ENCODE measurements around the gene VOPP1. TPM values are rescaled to one million over a fixed set of nuclear protein-coding genes. Genes with fewer than 3 reads are reported as not detected.
A peak's percentile ranks its signal among the peaks of the same experiment; 100 is the strongest.

The VOPP1 gene
- total RNA-seq, 2 experiments from 2014 or later: 32.6 to 34.7 TPM

DNA sequence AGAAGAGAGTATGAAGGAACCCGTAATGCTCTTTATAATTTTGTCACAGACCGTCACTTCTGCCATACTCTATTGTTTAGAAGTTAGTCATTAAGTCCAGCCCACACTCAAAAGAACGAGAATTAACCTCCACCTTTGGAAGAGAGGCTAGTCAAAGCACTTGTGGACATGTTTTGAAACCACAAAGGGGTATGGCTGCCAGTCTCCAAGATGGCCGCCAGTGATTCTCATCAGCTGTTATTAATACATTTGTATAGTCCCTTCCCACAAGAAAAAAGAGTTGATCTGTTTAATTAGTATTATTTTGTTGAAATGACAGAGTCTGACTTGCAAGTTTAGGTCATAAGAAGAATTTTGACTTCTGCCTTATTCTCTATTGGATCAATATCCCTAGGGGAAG lies 23.2 kb upstream of the VOPP1 start:
- H3K4me3 Mint-ChIP-seq: no peak overlapping the region
- H3K4me1 Mint-ChIP-seq (ENCODE audit: low read depth): peaks cover 5% of the 10 kb centered on the region
- H3K9me3 Mint-ChIP-seq: no peaks in the 10 kb centered on the region
- peaks cover 3% of the 10 kb centered on the region for H3K27me3 Mint-ChIP-seq
- intact Hi-C loops (cut with micrococcal nuclease): loop anchor here (5.0 kb wide), 1 partner anchor 163 kb away; no protein-coding TSS in a partner anchor
- DNase-seq (no peak), ATAC-seq (no peak)
- ChIA-PET POLR2A (interaction anchor here (0.7 kb wide), 1 partner anchor 419 kb away, joined by 3 read pairs; no protein-coding TSS in a partner anchor), CTCF (interaction anchor here (0.8 to 2.3 kb wide), 3 partner anchors 63 to 174 kb away, joined by 3 to 12 read pairs (median 4); no protein-coding TSS in a partner anchor)
- H3K36me3 Mint-ChIP-seq (ENCODE audit: low read depth): no peaks in the 10 kb centered on the region
- TF ChIP-seq, protein P1, sequence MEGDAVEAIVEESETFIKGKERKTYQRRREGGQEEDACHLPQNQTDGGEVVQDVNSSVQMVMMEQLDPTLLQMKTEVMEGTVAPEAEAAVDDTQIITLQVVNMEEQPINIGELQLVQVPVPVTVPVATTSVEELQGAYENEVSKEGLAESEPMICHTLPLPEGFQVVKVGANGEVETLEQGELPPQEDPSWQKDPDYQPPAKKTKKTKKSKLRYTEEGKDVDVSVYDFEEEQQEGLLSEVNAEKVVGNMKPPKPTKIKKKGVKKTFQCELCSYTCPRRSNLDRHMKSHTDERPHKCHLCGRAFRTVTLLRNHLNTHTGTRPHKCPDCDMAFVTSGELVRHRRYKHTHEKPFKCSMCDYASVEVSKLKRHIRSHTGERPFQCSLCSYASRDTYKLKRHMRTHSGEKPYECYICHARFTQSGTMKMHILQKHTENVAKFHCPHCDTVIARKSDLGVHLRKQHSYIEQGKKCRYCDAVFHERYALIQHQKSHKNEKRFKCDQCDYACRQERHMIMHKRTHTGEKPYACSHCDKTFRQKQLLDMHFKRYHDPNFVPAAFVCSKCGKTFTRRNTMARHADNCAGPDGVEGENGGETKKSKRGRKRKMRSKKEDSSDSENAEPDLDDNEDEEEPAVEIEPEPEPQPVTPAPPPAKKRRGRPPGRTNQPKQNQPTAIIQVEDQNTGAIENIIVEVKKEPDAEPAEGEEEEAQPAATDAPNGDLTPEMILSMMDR (IDR thresholded peaks at IDR 0.05): no peak
- no peak overlapping the region for H3K27ac Mint-ChIP-seq

DNA sequence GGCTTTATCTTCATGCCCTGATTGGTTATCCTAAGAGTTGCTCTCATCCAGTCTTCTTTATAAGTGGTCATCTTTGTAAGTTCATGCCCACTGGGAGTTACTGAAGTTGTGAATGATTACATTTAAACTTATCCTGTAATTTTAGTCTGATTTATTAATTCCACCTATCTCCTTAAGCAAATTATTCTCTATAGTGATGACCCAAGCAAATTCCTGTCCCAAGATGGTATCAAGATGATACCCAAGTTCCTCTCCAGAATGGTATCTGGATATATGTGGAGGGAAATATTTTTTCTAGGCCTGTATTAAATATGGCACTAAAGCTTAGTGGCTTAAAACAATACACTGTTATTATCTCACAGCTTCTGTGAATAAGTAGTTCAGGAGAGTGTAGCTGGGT lies 22.6 kb upstream of the VOPP1 start:
- no peak overlapping the region for H3K27ac Mint-ChIP-seq
- H3K4me3 Mint-ChIP-seq: no peak overlapping the region
- ChIA-PET POLR2A (no interaction called here), CTCF (interaction anchor here (1.0 to 2.5 kb wide), 7 partner anchors 28 to 310 kb away, joined by 3 to 12 read pairs (median 5); no protein-coding TSS in a partner anchor)
- no peaks in the 10 kb centered on the region for H3K36me3 Mint-ChIP-seq (ENCODE audit: low read depth)
- peaks cover 3% of the 10 kb centered on the region for H3K27me3 Mint-ChIP-seq
- H3K4me1 Mint-ChIP-seq (ENCODE audit: low read depth): peaks cover 5% of the 10 kb centered on the region
- DNase-seq (no peak), ATAC-seq (no peak)
- H3K9me3 Mint-ChIP-seq: no peaks in the 10 kb centered on the region
- intact Hi-C loops (cut with micrococcal nuclease): loop anchor here (5.0 kb wide), 1 partner anchor 163 kb away; no protein-coding TSS in a partner anchor
- TF ChIP-seq, protein P1 (IDR thresholded peaks at IDR 0.05): no peak

DNA sequence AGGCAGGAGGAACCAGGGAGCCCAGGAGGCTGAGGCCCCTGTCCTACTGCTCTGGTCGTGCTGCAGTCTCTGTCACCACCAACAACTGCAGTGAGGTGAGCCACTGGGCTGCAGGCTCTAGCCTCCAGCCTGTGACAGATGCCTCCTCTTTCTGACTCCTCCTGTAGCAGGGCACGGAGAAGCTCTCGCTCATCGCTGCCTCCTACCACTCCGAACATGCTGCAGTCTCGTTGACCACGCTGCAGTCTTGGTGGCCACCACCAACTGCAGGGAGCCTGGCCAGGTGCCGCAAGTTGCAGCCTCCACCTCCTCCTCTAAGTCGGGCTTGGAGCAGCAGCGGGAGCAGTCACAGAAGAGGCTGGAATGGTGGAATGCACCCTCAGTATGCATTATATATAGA lies 22.1 kb upstream of the VOPP1 start:
- TF ChIP-seq, protein P1 (IDR thresholded peaks at IDR 0.05): no peak
- no peak overlapping the region for H3K4me3 Mint-ChIP-seq
- CTCF ChIA-PET: interaction anchor here (1.4 to 2.5 kb wide), 5 partner anchors 29 to 309 kb away, joined by 3 to 11 read pairs (median 5); no protein-coding TSS in a partner anchor
- H3K27ac Mint-ChIP-seq: no peak overlapping the region
- DNase-seq (no peak), ATAC-seq (no peak)
- no peaks in the 10 kb centered on the region for H3K36me3 Mint-ChIP-seq (ENCODE audit: low read depth)
- POLR2A ChIA-PET: no interaction called here
- H3K4me1 Mint-ChIP-seq (ENCODE audit: low read depth): peaks cover 5% of the 10 kb centered on the region
- intact Hi-C loops (cut with micrococcal nuclease): no loop called here
- H3K27me3 Mint-ChIP-seq: peaks cover 2% of the 10 kb centered on the region
- H3K9me3 Mint-ChIP-seq: no peaks in the 10 kb centered on the region

DNA sequence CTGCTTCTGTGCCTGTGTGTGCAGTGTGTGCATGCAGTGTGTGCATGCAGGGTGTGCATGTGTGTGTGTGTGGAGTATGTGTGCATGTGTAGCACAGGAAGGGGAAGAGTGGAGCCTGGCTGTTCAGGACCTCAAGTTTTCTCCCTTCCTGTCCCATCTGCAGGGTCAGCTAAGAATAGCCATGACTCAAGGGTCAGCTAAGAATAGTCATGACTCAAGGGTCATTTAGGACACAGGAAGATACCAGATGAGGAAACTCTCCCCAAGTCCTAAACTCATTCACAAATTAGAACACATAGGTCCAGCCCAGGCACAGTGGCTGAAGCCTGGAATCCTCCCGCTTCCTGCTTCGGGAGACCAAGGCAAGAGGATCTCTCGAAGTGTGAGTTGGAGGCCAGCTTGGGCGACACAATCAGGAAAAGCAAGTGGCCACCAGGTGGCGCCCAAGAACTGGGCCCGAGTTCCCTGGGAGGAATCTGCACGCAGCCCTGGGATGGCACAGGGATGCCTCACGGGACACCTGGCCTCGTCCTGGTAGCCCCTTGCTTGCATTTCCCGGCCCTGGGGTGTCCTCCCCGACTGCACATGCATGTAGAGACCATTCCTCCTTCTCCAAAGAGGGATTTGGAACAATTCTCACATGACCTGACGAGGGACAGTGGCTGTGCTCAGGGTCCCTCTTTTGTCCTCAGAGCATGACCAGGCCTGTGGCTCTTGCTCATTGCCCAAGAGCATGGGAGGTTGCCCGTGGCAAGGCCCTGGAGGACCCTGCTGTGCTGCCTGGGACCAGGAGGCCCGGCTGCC lies 21.4 kb upstream of the VOPP1 start:
- no peaks in the 10 kb centered on the region for H3K36me3 Mint-ChIP-seq (ENCODE audit: low read depth)
- H3K27me3 Mint-ChIP-seq: peaks cover 2% of the 10 kb centered on the region
- peak; percentile 79 for DNase-seq
- H3K4me1 Mint-ChIP-seq (ENCODE audit: low read depth): peaks cover 5% of the 10 kb centered on the region
- intact Hi-C loops (cut with micrococcal nuclease): no loop called here
- TF ChIP-seq, protein P1 (IDR thresholded peaks at IDR 0.05): peak; percentile 88
- peak; percentile 60 for ATAC-seq
- POLR2A ChIA-PET: no interaction called here
- H3K4me3 Mint-ChIP-seq: no peak overlapping the region
- no peaks in the 10 kb centered on the region for H3K9me3 Mint-ChIP-seq
- H3K27ac Mint-ChIP-seq: no peak overlapping the region
- CTCF ChIA-PET: interaction anchor here (0.6 to 2.5 kb wide), 23 partner anchors 9 to 309 kb away, joined by 3 to 13 read pairs (median 4); partner anchors contain the start of gene VOPP1

DNA sequence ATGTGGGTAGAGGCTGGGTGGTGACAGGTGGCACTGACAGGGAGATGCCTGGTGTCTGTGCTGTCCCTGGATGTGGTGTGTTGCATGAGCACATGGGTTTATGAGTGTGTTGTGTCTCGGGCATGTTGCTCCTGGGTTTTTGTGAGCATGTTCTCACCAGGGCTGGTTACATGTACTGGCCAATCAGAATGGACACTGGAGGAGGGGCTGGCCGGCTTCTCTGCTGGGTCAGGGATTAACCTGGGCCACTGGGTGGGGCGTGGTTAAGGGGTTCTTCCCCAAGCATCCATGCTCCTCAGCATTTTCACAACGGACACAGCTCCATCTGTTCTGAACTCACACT lies 20.8 kb upstream of the VOPP1 start:
- H3K4me1 Mint-ChIP-seq (ENCODE audit: low read depth): peaks cover 5% of the 10 kb centered on the region
- H3K36me3 Mint-ChIP-seq (ENCODE audit: low read depth): no peaks in the 10 kb centered on the region
- no peak overlapping the region for H3K4me3 Mint-ChIP-seq
- no peak overlapping the region for H3K27ac Mint-ChIP-seq
- intact Hi-C loops (cut with micrococcal nuclease): no loop called here
- no peaks in the 10 kb centered on the region for H3K9me3 Mint-ChIP-seq
- H3K27me3 Mint-ChIP-seq: peaks cover 2% of the 10 kb centered on the region
- ChIA-PET CTCF (interaction anchor here (0.6 to 2.5 kb wide), 22 partner anchors 9 to 183 kb away, joined by 3 to 13 read pairs (median 4); partner anchors contain the start of gene VOPP1), POLR2A (no interaction called here)
- TF ChIP-seq, protein P1 (IDR thresholded peaks at IDR 0.05): no peak
- DNase-seq (no peak), ATAC-seq (no peak)
